HFF-Myc (cell line): Measurements from ENCODE around the gene CCL22.

Experiments used
- DNase-seq: peaks from one replicate; pipeline ENCODE4 v3.0.0-alpha.2; 2011; ENCODE audit warnings: low read depth; ENCODE audit errors: extremely low read depth
- H3K4me3 ChIP-seq: replicated peaks from 2 replicates; pipeline ENCODE4 v1.5.1; 2011; ENCODE audit warnings: low read depth, mild to moderate bottlenecking, control low read depth, low read length
- CTCF ChIP-seq: IDR thresholded peaks from 2 replicates; pipeline ENCODE4 v1.5.1; 2012; ENCODE audit warnings: mild to moderate bottlenecking, low read depth, low read length, control low read depth; ENCODE audit errors: missing control alignments

The CCL22 gene

GRCh38 chr16:57355898-57356414 is 2.6 kb upstream of the CCL22 start:
- TF ChIP-seq CTCF: no peak
- no peak overlapping the region for H3K4me3 ChIP-seq
- DNase-seq: no peak

GRCh38 chr16:57356547-57356946 is 2.0 kb upstream of the CCL22 start:
- DNase-seq: no peak
- TF ChIP-seq CTCF: no peak
- no peak overlapping the region for H3K4me3 ChIP-seq

GRCh38 chr16:57357330-57358085 is 1.1 kb upstream of the CCL22 start:
- no peak for DNase-seq
- TF ChIP-seq CTCF: no peak
- no peak overlapping the region for H3K4me3 ChIP-seq

- TF ChIP-seq CTCF: no peak
- H3K4me3 ChIP-seq: no peak overlapping the region
- no peak for DNase-seq
Measured at GRCh38 chr16:57358086-57358420, 530 bp upstream of the CCL22 start.

- TF ChIP-seq CTCF: no peak
- H3K4me3 ChIP-seq: no peak overlapping the region
- no peak for DNase-seq
Measured at GRCh38 chr16:57360321-57360935, 1.8 kb downstream of the CCL22 start.

GRCh38 chr16:57361404-57361803 is 2.8 kb downstream of the CCL22 start:
- no peak overlapping the region for H3K4me3 ChIP-seq
- TF ChIP-seq CTCF: no peak
- DNase-seq: no peak
